ENCODE data around the gene FBXO21. TPM values are rescaled to one million over a fixed set of nuclear protein-coding genes. Genes with fewer than 3 reads are reported as not detected.

The FBXO21 gene
- total RNA-seq, 2 experiments from 2014 or later = 21.5 to 26.0 TPM

GRCh38 chr12:117114784-117115183 lies 75.5 kb downstream of the FBXO21 start:
- Mint-ChIP-seq H3K9me3 (no peaks in the 10 kb centered on the region), H3K4me3 (no peak overlapping the region), H3K27me3 (peaks cover 2% of the 10 kb centered on the region), H3K27ac (no peak overlapping the region), H3K4me1 (ENCODE audit: low read depth) (no peaks in the 10 kb centered on the region), H3K36me3 (ENCODE audit: low read depth) (no peaks in the 10 kb centered on the region)
- ATAC-seq (no peak), DNase-seq (no peak)
- no peak for TF ChIP-seq CTCF (IDR thresholded peaks at IDR 0.05)
- ChIA-PET CTCF (no interaction called here), POLR2A (interaction anchor here (1.1 kb wide), 1 partner anchor 16 kb away, joined by 3 read pairs; no protein-coding TSS in a partner anchor)
- intact Hi-C loops (cut with micrococcal nuclease) = loop anchor here (5.0 kb wide), 1 partner anchor 87 kb away; no protein-coding TSS in a partner anchor

GRCh38 chr12:117113231-117113630 lies 77.0 kb downstream of the FBXO21 start:
- CTCF ChIA-PET = no interaction called here
- peaks cover 2% of the 10 kb centered on the region for H3K27me3 Mint-ChIP-seq
- intact Hi-C loops (cut with micrococcal nuclease) = no loop called here

DNA sequence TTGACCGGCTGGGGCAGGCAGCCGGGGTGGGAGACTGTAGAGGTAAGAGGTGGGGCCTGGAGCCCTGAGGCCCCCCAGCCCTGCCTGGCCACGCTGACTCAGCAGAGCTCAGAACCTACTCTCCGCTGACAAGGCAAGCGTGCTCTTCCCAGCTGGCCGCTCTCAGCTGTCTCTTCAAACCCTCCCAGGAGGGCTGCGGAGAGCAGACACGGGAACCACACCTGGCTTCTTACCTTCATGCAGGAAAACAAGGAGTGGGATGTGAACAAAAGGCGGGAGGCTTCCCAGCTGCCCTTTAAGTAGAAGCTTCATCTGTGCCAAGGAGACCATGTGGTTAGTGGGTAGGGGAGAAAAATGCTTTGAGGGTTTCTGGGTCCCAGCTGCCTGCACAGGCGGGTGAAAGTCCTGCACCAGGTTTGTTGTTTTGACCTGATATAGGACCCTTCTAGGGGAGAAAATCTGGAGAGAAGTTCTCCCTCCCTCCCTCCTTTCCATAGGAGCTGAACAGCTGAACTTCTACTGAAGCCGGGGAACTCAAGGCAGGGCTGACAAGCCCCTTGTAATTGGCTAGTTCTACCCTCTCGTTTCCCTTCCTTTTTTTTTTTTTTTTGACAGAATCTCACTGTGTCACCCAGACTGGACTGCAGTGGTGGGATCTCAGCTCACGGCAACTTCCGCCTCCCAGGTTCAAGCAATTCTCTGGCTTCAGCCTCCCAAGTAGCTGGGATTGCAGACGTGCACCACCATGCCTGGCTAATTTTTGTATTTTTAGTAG lies 78.3 kb downstream of the FBXO21 start:
- POLR2A ChIA-PET = interaction anchor here (1.1 kb wide), 1 partner anchor 13 kb away, joined by 3 read pairs; the partner anchor contains the start of gene TESC
- peaks cover 2% of the 10 kb centered on the region for H3K27me3 Mint-ChIP-seq
- intact Hi-C loops (cut with micrococcal nuclease) = no loop called here
- H3K27ac Mint-ChIP-seq = no peak overlapping the region
- CTCF ChIA-PET = interaction anchor here (1.0 to 6.0 kb wide), 4 partner anchors 7 to 112 kb away, joined by 3 to 29 read pairs (median 4); partner anchors contain the start of gene TESC
- H3K4me3 Mint-ChIP-seq = no peak overlapping the region
- ATAC-seq (no peak), DNase-seq (no peak)
- TF ChIP-seq CTCF (IDR thresholded peaks at IDR 0.05) = no peak
- H3K36me3 Mint-ChIP-seq (ENCODE audit: low read depth) = no peaks in the 10 kb centered on the region
- no peaks in the 10 kb centered on the region for H3K4me1 Mint-ChIP-seq (ENCODE audit: low read depth)
- H3K9me3 Mint-ChIP-seq = no peaks in the 10 kb centered on the region

More at GRCh38 chr12:117113231-117113630, 77.0 kb downstream of the FBXO21 start:
- Mint-ChIP-seq H3K27ac (no peak overlapping the region), H3K4me1 (ENCODE audit: low read depth) (no peaks in the 10 kb centered on the region), H3K9me3 (no peaks in the 10 kb centered on the region), H3K36me3 (ENCODE audit: low read depth) (no peaks in the 10 kb centered on the region), H3K4me3 (no peak overlapping the region)
- no peak for ATAC-seq
- DNase-seq = no peak
- POLR2A ChIA-PET = interaction anchor here (1.1 kb wide), 1 partner anchor 14 kb away, joined by 3 read pairs; the partner anchor contains the start of gene TESC
- no peak for TF ChIP-seq CTCF (IDR thresholded peaks at IDR 0.05)

DNA sequence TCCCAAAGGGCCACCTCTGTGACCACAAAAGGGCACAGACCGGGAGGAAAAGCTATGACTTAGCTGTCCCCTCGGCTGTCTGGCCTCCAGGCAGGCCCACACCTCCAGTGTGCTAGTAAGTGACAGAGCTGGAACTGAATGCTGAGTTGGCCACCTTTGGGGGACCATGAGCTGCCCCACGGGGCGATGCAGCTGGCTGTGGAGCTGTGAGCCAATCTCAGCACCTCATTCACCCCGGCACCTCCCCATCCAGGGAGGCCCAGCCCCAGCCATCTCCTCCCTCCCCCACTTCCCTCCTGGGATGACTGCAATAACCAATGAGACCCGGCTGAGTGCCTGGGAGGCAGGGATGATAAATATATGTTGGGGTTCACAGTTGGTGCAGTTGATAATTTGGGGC lies 78.9 kb downstream of the FBXO21 start:
- Mint-ChIP-seq H3K36me3 (ENCODE audit: low read depth) (no peaks in the 10 kb centered on the region), H3K27ac (no peak overlapping the region), H3K27me3 (peaks cover 2% of the 10 kb centered on the region), H3K4me1 (ENCODE audit: low read depth) (no peaks in the 10 kb centered on the region), H3K9me3 (no peaks in the 10 kb centered on the region), H3K4me3 (no peak overlapping the region)
- intact Hi-C loops (cut with micrococcal nuclease) = no loop called here
- ChIA-PET CTCF (interaction anchor here (1.0 to 6.0 kb wide), 4 partner anchors 8 to 408 kb away, joined by 3 to 29 read pairs (median 4); partner anchors contain the start of gene TESC), POLR2A (no interaction called here)
- TF ChIP-seq CTCF (IDR thresholded peaks at IDR 0.05) = no peak
- ATAC-seq (no peak), DNase-seq (no peak)
